Astrocyte (in vitro differentiated cells and primary cell): Measurements from ENCODE around the gene GET3.

ENCODE experiments used
- CTCF ChIP-seq: IDR thresholded peaks from 2 replicates; pipeline ENCODE4 v1.5.1; 2011; ENCODE audit warnings: low read depth, mild to moderate bottlenecking, inconsistent platforms, low read length, moderate library complexity; ENCODE audit not compliant: insufficient read depth
- EZH2 ChIP-seq: IDR thresholded peaks from 2 replicates; pipeline ENCODE4 v1.6.1; 2012; ENCODE audit warnings: mild to moderate bottlenecking, low read length, inconsistent platforms; ENCODE audit not compliant: insufficient read depth

- TF ChIP-seq CTCF (peak; percentile 59), EZH2 (no peak)
These were observed 20.4 kb downstream of the GET3 start for GRCh38 chr19:12757544-12758274.
